Neural cell (in vitro differentiated cells): ENCODE results near the gene GAL. TPM values are rescaled to one million over a fixed set of nuclear protein-coding genes. Genes with fewer than 3 reads are reported as not detected.

Source experiments
- H2AFZ ChIP-seq: fragments of 200-600, 300-800 bp; sonication (generic), shearing (Covaris generic); 2 replicates; pipeline ENCODE4 v1.6.0; 2014; ENCODE audit warnings: low read depth, mild to moderate bottlenecking, antibody characterized with exemption, low read length, moderate library complexity
- H3F3A ChIP-seq: fragments of 200-600 bp; shearing (Covaris generic); 2 replicates; pipeline ENCODE4 v1.6.1; 2016; ENCODE audit warnings: mild to moderate bottlenecking, moderate library complexity, mixed read lengths, antibody characterized with exemption, low read length; ENCODE audit not compliant: insufficient read depth, poor library complexity, severe bottlenecking
- H3K27ac ChIP-seq: fragments of 200-600, 300-800 bp; sonication (generic), shearing (Covaris generic); 2 replicates; pipeline ENCODE4 v1.5.1; 2014; ENCODE audit warnings: mild to moderate bottlenecking, low read length, moderate library complexity
- H3K27me3 ChIP-seq: fragments of 300-800, 200-600 bp; sonication (generic), shearing (Covaris generic); 2 replicates; pipeline ENCODE4 v1.6.0; 2014; ENCODE audit warnings: mild to moderate bottlenecking, low read depth, low read length, moderate library complexity; ENCODE audit not compliant: insufficient read depth
- H3K36me3 ChIP-seq: fragments of 300-800, 200-600 bp; sonication (generic), shearing (Covaris generic); 2 replicates; pipeline ENCODE4 v1.5.1; 2014; ENCODE audit warnings: mild to moderate bottlenecking, antibody characterized with exemption, low read length, moderate library complexity; ENCODE audit not compliant: insufficient read depth
- H3K4me2 ChIP-seq: fragments of 300-800, 200-600 bp; sonication (generic), shearing (Covaris generic); 2 replicates; pipeline ENCODE4 v1.6.0; 2014; ENCODE audit warnings: mild to moderate bottlenecking, low read length
- H3K4me3 ChIP-seq: fragments of 300-800, 200-600 bp; sonication (generic), shearing (Covaris generic); 2 replicates; pipeline ENCODE4 v1.5.1; 2014; ENCODE audit warnings: mild to moderate bottlenecking, low read length, moderate library complexity
- H3K79me2 ChIP-seq: fragments of 200-600 bp; shearing (Covaris generic); replicated peaks from 2 replicates; pipeline ENCODE4 v1.6.0; 2014; ENCODE audit warnings: mild to moderate bottlenecking, low read length, moderate library complexity; ENCODE audit not compliant: insufficient read depth
- H3K9ac ChIP-seq: fragments of 300-800, 200-600 bp; sonication (generic), shearing (Covaris generic); 2 replicates; pipeline ENCODE4 v1.6.1; 2016; ENCODE audit warnings: mild to moderate bottlenecking, low read length, mixed read lengths
- H3K9me2 ChIP-seq: fragments of 200-600 bp; shearing (Covaris generic); 2 replicates; pipeline ENCODE4 v1.6.1; 2016; ENCODE audit warnings: mild to moderate bottlenecking, low read length, mixed read lengths; ENCODE audit not compliant: insufficient read depth
- H3K9me3 ChIP-seq: fragments of 200-600, 300-800 bp; sonication (generic), shearing (Covaris generic); 2 replicates; pipeline ENCODE4 v1.6.1; 2016; ENCODE audit warnings: mild to moderate bottlenecking, mixed run types, low read length, moderate library complexity, mixed read lengths
- H4K20me1 ChIP-seq: fragments of 200-600 bp; shearing (Covaris generic); 2 replicates; pipeline ENCODE4 v1.6.1; 2016; ENCODE audit warnings: mild to moderate bottlenecking, mixed run types; ENCODE audit not compliant: insufficient read depth
- EP300 ChIP-seq: fragments of 450-650 bp; conservative IDR thresholded peaks from 2 replicates; pipeline ENCODE4 v1.6.1; 2014; ENCODE audit warnings: antibody characterized with exemption, mild to moderate bottlenecking, moderate library complexity; ENCODE audit not compliant: poor library complexity, severe bottlenecking
- EZH2 ChIP-seq: fragments of 200-600, 300-800 bp; shearing (Covaris generic), sonication (generic); IDR thresholded peaks from 2 replicates; pipeline ENCODE4 v1.6.1; 2014; ENCODE audit warnings: antibody characterized with exemption, low read length, borderline replicate concordance, mild to moderate bottlenecking; ENCODE audit not compliant: insufficient read depth, poor library complexity, severe bottlenecking
- MXI1 ChIP-seq: fragments of 450-650 bp; conservative IDR thresholded peaks from 2 replicates; pipeline ENCODE4 v1.6.1; 2014; ENCODE audit warnings: antibody characterized with exemption, mild to moderate bottlenecking; ENCODE audit not compliant: poor library complexity, severe bottlenecking
- POLR2AphosphoS5 ChIP-seq: IDR thresholded peaks from 2 replicates; pipeline ENCODE4 v1.6.1; 2012
- RAD21 ChIP-seq: fragments of 450-650 bp; conservative IDR thresholded peaks from 2 replicates; pipeline ENCODE4 v1.6.1; 2014; ENCODE audit warnings: antibody characterized with exemption, mild to moderate bottlenecking, moderate library complexity
- SMC3 ChIP-seq: fragments of 450-650 bp; conservative IDR thresholded peaks from 2 replicates; pipeline ENCODE4 v1.6.1; 2014; ENCODE audit warnings: antibody characterized with exemption, mild to moderate bottlenecking, moderate library complexity; ENCODE audit not compliant: poor library complexity
- TAF1 ChIP-seq: IDR thresholded peaks from 2 replicates; pipeline ENCODE4 v1.6.1; 2012; ENCODE audit warnings: low read depth
- polyA plus RNA-seq: library from polyadenylated mRNA; depleted of rRNA; stranded (reverse); fragments of >200 nt; gene quantifications from 2 replicates; pipeline ENCODE4 v1.2.3, GENCODE V29; 2014
- TF ChIP-seq, protein P1 (sequence below): IDR thresholded peaks from 2 replicates; pipeline ENCODE4 v1.6.1; 2012; ENCODE audit warnings: borderline replicate concordance
- TF ChIP-seq, protein P2 (sequence below): fragments of 450-650 bp; IDR thresholded peaks from 2 replicates; pipeline ENCODE4 v1.5.1; 2014; ENCODE audit warnings: antibody characterized with exemption, mild to moderate bottlenecking, moderate library complexity; ENCODE audit not compliant: poor library complexity, severe bottlenecking

Gene GAL
- polyA plus RNA-seq, 1 donor from 2014 or later = 2.1 TPM

GRCh38 chr11:68674461-68674860 is 9.9 kb upstream of the GAL start:
- H3K79me2 ChIP-seq = no peaks in the 10 kb centered on the region
- no peaks in the 10 kb centered on the region for H3K9me3 ChIP-seq
- H2AFZ ChIP-seq = no peak overlapping the region
- no peaks in the 10 kb centered on the region for H3K36me3 ChIP-seq
- H3K9ac ChIP-seq = no peak overlapping the region
- H3K27me3 ChIP-seq = no peaks in the 10 kb centered on the region
- TF ChIP-seq EP300 (no peak), EZH2 (no peak), RAD21 (no peak), TAF1 (no peak), POLR2AphosphoS5 (no peak), MXI1 (no peak)
- TF ChIP-seq, protein P1, sequence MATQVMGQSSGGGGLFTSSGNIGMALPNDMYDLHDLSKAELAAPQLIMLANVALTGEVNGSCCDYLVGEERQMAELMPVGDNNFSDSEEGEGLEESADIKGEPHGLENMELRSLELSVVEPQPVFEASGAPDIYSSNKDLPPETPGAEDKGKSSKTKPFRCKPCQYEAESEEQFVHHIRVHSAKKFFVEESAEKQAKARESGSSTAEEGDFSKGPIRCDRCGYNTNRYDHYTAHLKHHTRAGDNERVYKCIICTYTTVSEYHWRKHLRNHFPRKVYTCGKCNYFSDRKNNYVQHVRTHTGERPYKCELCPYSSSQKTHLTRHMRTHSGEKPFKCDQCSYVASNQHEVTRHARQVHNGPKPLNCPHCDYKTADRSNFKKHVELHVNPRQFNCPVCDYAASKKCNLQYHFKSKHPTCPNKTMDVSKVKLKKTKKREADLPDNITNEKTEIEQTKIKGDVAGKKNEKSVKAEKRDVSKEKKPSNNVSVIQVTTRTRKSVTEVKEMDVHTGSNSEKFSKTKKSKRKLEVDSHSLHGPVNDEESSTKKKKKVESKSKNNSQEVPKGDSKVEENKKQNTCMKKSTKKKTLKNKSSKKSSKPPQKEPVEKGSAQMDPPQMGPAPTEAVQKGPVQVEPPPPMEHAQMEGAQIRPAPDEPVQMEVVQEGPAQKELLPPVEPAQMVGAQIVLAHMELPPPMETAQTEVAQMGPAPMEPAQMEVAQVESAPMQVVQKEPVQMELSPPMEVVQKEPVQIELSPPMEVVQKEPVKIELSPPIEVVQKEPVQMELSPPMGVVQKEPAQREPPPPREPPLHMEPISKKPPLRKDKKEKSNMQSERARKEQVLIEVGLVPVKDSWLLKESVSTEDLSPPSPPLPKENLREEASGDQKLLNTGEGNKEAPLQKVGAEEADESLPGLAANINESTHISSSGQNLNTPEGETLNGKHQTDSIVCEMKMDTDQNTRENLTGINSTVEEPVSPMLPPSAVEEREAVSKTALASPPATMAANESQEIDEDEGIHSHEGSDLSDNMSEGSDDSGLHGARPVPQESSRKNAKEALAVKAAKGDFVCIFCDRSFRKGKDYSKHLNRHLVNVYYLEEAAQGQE = no peak
- peak overlapping the region; percentile 17 for H3K27ac ChIP-seq
- H3K4me2 ChIP-seq = no peak overlapping the region
- H3K4me3 ChIP-seq = peak overlapping the region; percentile 31
- no peaks in the 10 kb centered on the region for H3F3A ChIP-seq
- no peaks in the 10 kb centered on the region for H4K20me1 ChIP-seq
- H3K9me2 ChIP-seq = no peaks in the 10 kb centered on the region

- Histone ChIP-seq H3K27me3 (peaks cover 4% of the 10 kb centered on the region), H3K9me2 (no peaks in the 10 kb centered on the region), H3K4me3 (no peak overlapping the region), H3K27ac (no peak overlapping the region), H3K4me2 (no peak overlapping the region), H3K9ac (no peak overlapping the region), H4K20me1 (no peaks in the 10 kb centered on the region), H3K79me2 (no peaks in the 10 kb centered on the region), H2AFZ (no peak overlapping the region), H3K9me3 (no peaks in the 10 kb centered on the region), H3K36me3 (no peaks in the 10 kb centered on the region), H3F3A (no peaks in the 10 kb centered on the region)
- TF ChIP-seq, protein P2, sequence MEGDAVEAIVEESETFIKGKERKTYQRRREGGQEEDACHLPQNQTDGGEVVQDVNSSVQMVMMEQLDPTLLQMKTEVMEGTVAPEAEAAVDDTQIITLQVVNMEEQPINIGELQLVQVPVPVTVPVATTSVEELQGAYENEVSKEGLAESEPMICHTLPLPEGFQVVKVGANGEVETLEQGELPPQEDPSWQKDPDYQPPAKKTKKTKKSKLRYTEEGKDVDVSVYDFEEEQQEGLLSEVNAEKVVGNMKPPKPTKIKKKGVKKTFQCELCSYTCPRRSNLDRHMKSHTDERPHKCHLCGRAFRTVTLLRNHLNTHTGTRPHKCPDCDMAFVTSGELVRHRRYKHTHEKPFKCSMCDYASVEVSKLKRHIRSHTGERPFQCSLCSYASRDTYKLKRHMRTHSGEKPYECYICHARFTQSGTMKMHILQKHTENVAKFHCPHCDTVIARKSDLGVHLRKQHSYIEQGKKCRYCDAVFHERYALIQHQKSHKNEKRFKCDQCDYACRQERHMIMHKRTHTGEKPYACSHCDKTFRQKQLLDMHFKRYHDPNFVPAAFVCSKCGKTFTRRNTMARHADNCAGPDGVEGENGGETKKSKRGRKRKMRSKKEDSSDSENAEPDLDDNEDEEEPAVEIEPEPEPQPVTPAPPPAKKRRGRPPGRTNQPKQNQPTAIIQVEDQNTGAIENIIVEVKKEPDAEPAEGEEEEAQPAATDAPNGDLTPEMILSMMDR = no peak
- TF ChIP-seq EP300 = no peak
- no peak for TF ChIP-seq POLR2AphosphoS5
- no peak for TF ChIP-seq RAD21
- no peak for TF ChIP-seq TAF1
Measured at GRCh38 chr11:68677432-68677831, 6.9 kb upstream of the GAL start.

DNA sequence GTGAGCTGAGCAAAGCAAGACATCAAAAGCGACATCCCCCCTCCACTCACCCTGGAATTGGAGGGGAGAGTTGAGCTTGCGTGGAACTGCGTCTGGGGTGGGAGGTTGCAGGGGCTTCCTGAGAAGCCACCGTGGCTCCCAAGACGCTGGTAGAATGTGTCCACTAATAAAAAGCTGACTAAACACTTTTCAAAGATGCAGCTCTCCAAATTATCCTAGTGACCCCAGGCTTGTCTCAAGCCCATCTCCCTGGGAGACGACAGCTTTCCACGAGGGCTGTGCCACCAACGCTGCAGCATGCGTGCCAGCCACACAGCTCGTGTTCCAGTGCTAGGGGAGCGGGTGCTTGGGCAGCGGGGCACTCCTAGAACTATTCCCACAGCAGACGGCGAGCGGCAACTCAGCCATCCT is 6.3 kb upstream of the GAL start:
- H3K4me2 ChIP-seq = no peak overlapping the region
- TF ChIP-seq POLR2AphosphoS5 = no peak
- no peak for TF ChIP-seq SMC3
- no peak for TF ChIP-seq TAF1
- TF ChIP-seq, protein P2 = no peak
- no peak for TF ChIP-seq RAD21
- TF ChIP-seq EZH2 = no peak
- TF ChIP-seq, protein P1 = no peak
- no peak for TF ChIP-seq MXI1
- no peak for TF ChIP-seq EP300
- no peaks in the 10 kb centered on the region for H3K9me3 ChIP-seq

More for the DNA sequence above, 6.3 kb upstream of the GAL start:
- Histone ChIP-seq H3K4me3 (no peak overlapping the region), H4K20me1 (no peaks in the 10 kb centered on the region), H3K9ac (no peak overlapping the region), H2AFZ (no peak overlapping the region), H3K9me2 (no peaks in the 10 kb centered on the region), H3K36me3 (no peaks in the 10 kb centered on the region), H3K27ac (no peak overlapping the region), H3K27me3 (peaks cover 10% of the 10 kb centered on the region), H3F3A (no peaks in the 10 kb centered on the region), H3K79me2 (no peaks in the 10 kb centered on the region)
